HG02763 (cell line): ENCODE results near the gene CACNA2D2.

Experiments used
- ATAC-seq: cut with Tn5 transposase; IDR thresholded peaks from one replicate; pipeline ENCODE4 v1.9.1; 2021; ENCODE audit warnings: mild to moderate bottlenecking, moderate library complexity; ENCODE audit not compliant: unreplicated experiment

Gene CACNA2D2

DNA sequence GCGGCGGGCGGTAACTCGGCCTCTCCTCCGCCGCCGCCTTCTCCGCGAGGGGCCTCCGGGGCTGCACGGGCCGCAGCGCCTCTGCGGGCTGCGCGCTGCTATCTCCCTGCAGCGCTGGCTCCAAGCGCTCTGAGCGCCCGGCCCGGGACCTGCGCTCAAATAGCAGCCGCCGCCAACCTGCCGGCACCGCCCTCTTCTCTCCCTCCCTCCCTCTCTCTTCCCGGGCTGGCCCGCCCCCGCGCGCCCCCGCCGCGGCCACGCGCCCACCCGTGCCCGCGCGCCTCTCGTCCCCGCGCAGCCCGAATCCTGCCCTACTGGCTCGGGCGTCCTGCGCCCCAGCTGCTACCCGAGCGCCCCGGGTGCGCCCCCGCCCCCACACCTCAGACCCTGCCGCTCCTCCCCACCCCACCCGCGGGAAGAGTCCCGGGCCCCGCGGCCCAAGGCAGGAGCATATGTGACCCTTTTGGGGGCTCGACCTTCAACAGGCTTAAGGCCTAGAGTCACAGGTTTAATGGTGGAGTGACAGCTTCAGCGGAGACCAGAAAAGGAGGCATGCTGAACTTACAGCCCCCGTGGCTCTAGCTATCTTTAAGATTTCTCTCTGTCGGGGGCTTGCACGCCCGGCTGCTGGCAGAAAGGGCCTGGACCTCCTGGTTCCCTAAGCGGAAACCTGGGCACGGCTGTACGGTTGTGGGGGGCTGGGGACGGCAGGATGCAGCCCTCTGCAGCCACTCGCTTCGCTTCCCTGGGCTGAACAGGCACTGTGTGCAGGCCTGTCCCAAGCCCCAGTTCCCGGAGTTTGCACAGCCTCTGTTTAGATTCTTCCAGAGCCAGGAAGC is at the start of gene CACNA2D2:
Gene CACNA2D2, minus strand, starts transcription at position 131 of the 839 bp plus-strand sequence. CDS start 211 bp downstream, outside the sequence.
- no peak for ATAC-seq

- no peak for ATAC-seq
Observed at GRCh38 chr3:50552598-50552997, 49.2 kb upstream of the CACNA2D2 start.

- no peak for ATAC-seq
Observed at GRCh38 chr3:50551681-50552435, 48.4 kb upstream of the CACNA2D2 start.

DNA sequence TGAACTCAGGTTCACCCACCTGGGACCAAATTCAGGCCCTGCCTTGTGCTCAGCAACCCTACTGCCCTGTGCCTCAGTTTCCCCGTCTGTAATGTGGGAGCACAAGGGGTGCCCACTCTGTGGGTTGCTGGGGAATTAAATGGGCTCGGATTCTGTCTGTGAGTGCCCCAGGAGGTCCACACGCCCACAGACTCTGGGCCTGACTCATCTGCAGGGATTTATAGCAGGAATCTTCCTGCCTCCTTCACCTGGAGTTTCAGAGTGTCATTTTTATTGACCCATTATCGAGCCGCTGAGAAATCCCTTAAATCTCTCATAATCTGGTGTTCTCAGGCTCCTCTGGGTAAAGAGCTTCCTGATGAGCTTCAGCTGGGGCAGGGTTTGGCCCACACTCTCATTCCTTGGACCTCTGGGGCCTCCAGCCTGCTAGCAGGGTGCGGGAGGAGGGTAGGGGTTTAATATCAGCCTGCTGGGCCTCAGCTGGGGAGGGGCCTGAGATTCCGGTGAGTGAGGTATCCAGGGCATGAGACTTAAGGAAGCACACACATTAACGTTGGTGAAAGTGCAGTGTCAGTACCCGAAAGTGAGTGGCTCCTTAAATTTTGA is 47.7 kb upstream of the CACNA2D2 start:
- no peak for ATAC-seq

DNA sequence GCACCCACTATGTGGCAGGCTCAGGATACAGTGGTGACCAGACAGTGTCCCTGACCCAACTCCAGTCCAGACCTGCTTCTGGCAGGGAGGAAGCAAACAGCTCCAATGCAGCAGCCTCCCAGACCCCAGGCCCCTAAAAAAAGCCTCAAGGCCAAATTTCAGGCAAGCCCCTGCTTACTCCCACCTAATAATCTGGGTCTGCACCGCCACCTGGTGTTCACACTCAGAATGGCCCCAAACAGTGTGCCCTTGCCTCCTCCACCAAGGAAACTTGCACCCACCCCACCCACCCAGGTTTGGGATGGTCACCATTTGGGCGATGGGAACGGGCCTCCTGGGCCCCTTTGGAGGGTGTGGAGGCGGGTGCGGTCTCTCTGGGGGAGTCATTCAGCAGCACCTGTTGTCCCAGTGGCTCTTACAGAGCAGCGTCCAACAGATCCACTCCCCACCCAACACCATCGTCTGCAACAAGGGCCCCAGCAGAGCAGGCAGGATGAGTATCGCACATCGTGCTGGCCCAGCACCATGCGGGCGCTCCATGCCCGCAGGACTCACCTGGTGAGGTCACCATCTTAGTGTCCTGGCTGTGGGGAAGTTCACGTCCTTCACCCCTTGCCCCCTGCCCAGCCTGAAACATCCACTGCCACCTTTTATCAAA is 46.8 kb upstream of the CACNA2D2 start:
- ATAC-seq = no peak

- ATAC-seq = no peak
Observed at GRCh38 chr3:50549226-50549625, 45.8 kb upstream of the CACNA2D2 start.

DNA sequence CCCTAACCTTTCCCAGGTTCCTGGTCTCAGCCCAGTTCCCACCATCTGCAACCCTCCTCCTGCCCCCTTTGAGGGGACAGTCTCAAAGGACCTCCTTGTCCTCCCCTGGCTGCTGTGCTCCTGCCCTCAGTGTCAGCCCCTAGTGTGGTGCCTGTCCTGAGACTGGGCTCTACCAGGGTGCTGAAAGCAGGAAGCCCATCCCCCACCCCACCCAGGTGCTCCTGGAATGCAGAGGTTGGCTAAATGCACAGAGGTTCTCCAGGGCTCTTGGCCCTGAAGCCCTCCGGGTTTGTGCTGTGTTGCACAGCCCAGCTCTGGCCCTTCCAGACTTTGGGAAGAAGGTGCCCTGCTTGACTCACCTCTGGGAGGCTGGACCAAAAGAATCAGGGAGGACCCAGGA is 42.3 kb upstream of the CACNA2D2 start:
- no peak for ATAC-seq

- no peak for ATAC-seq
Observed at GRCh38 chr3:50542177-50543034, 39.0 kb upstream of the CACNA2D2 start.

DNA sequence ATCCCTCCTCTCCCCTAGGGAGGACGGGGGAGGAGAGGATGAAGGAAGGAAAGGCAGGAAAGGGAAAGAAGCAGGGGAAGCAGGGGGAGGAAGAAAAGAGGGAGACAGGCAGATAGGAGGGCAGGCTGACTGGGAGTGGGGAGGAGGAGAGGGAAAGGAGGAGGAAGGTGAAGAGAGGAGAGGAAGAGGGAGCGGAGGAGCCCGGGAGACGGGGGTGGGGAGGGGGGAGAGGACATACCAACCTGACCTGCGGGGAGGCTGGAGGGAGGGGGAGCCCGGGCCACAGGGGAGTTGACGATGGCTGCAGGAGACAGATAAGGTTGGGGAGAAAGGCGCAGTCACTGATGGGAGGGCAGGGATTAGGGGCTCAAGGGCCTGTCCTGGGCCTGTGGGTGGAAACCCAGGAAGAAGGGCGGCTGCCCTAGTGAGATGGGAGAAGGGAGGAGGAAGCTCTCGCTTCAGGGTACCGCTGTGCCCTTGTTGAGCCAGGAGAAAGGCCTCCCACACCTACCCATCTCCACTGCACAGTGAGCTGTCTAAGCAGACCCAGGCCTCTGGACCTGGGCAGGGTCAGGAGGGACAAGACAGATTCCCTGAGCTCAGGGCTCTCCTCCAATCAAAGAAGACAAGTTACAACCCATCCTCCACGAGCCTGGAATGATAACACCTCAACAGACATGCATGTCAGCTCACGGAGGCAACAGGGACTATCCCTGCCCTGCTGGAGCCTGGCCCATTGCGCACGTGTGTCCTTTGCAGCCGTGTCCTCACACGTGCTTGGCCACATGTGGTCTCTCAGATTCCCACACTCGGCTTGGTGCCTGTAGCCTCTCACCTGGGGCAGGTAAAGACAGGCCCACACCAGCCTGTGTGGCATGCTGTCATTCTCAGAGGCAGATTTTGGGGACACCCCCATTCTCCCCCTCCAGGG is 36.2 kb upstream of the CACNA2D2 start:
- ATAC-seq = no peak

DNA sequence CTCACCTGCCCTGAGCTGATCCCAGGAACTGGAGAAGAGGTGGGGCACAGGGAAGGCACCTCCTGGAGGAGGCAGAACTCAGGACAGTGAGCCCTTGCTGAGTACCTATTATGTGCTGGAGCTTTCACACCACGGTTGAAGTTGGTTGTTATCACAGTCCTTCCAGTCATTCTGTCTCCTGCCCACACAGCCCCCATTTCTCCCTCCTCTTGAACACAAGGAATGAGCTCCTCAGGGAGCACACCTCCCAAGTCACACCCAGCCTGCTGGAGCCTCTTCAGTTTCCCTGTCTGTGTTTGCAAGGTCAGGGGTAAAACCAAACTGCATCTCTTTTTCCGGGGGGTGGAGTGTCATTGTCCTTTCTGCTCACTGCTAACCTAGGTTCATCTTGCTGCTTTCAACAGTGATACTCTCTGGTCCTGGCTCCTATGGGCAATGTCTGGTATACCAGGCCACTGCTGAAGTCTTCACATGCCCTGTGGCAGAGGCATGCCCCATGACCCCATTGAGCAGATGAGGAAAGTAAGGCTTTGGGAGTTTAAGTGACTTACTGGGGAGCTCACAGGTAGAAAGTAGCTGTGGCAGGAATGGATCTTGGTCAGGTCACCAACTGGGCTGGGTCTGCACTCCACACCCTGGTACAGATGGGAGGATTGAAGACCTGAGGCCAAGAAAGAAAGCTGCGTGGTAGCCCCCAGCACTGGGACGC is 34.1 kb upstream of the CACNA2D2 start:
- ATAC-seq = no peak

GRCh38 chr3:50536471-50537180 is 33.2 kb upstream of the CACNA2D2 start:
- no peak for ATAC-seq

GRCh38 chr3:50534681-50535330 is 31.4 kb upstream of the CACNA2D2 start:
- no peak for ATAC-seq

- no peak for ATAC-seq
Observed at GRCh38 chr3:50533807-50534461, 30.5 kb upstream of the CACNA2D2 start.

DNA sequence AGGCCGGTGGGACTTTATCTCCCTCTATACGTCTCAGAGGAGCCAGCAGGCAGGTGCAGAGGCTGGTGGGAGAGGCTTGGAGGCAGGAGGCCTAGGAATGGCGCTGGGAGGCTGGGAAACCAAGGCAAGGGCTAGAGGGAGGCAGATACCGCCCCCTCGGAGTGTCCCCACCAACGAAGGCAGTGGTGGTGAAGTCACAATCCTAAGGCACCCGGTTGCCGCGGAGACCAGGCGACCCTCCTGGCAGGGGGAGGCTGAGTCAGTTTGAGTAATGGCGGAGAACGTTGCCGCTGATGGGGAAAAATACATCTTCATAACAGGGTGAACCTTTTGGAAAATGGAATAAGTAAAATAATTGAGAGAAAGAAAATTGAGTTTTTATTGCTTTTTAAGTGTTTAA is 29.9 kb upstream of the CACNA2D2 start:
- no peak for ATAC-seq

DNA sequence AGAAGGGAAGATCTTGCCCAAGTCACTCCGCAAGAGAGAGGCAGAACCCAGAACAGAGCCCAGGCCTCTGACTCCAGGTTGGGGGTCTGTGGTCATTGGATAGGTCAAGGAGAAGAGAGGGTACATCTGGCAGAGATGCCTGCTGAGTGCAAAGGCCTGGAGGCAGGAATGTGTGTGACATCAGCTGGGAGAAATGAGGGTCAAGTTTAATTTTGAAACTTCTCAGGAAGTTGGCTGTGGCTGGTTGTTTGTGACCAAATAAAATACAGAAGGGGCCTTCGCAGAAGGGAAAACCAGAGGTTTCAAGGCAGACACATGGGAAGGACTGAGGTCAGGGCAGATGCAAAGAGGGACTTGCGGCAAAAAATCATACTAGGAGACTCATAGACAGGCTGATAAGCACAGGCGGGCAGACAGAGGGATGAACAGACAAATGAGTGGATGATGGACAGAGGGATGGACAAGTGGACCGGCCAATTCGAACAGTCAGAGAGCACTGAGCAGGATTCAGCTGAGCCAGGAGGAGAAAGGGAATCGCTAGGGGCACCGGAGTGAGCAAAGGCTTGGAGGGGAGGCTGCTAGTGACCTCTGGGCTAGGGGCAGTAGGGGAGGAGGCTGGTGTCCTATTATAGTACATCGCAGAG is 28.8 kb upstream of the CACNA2D2 start:
- no peak for ATAC-seq

DNA sequence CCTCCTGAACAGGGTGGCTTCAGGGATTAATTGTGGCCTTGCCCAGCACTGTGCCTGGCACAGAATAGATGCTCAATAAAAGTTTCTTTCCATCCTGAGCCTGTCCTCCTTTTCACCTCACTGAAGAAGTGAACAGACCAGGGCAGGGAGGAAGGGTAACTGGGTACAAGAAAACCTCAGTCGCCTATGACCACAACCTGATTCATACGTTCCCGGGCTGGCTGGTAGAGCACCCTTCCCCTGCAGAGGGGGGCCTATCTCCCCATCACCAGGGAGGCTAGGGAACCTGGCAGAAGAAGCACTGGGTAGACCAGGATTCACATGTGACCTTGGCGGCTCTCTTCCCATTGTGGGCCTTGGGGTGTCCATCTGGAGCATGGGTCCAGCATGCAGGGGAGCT is 27.8 kb upstream of the CACNA2D2 start:
- ATAC-seq = no peak
